Measurements from ENCODE around the gene IGSF23.
"Not testable (repeated sequence)": the region's sequence is repeated elsewhere in the genome, so short reads cannot be mapped to it uniquely, and the experiment has no call there.

IGSF23 gene

GRCh38 chr19:44683434-44684210 lies 70.3 kb downstream of the IGSF23 start:
- TF ChIP-seq, protein P1, sequence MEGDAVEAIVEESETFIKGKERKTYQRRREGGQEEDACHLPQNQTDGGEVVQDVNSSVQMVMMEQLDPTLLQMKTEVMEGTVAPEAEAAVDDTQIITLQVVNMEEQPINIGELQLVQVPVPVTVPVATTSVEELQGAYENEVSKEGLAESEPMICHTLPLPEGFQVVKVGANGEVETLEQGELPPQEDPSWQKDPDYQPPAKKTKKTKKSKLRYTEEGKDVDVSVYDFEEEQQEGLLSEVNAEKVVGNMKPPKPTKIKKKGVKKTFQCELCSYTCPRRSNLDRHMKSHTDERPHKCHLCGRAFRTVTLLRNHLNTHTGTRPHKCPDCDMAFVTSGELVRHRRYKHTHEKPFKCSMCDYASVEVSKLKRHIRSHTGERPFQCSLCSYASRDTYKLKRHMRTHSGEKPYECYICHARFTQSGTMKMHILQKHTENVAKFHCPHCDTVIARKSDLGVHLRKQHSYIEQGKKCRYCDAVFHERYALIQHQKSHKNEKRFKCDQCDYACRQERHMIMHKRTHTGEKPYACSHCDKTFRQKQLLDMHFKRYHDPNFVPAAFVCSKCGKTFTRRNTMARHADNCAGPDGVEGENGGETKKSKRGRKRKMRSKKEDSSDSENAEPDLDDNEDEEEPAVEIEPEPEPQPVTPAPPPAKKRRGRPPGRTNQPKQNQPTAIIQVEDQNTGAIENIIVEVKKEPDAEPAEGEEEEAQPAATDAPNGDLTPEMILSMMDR (conservative IDR thresholded peaks at IDR 0.05) = no peak
- H3K27ac ChIP-seq = peak overlapping the region; percentile 2; the same call in 1 of the 2 replicates

- not testable (repeated sequence) for H3K27ac ChIP-seq
These were observed 71.0 kb downstream of the IGSF23 start for GRCh38 chr19:44684396-44684795.

GRCh38 chr19:44684892-44685863 lies 71.8 kb downstream of the IGSF23 start:
- TF ChIP-seq, protein P1 (conservative IDR thresholded peaks at IDR 0.05) = no peak
- H3K27ac ChIP-seq = no peak overlapping the region

DNA sequence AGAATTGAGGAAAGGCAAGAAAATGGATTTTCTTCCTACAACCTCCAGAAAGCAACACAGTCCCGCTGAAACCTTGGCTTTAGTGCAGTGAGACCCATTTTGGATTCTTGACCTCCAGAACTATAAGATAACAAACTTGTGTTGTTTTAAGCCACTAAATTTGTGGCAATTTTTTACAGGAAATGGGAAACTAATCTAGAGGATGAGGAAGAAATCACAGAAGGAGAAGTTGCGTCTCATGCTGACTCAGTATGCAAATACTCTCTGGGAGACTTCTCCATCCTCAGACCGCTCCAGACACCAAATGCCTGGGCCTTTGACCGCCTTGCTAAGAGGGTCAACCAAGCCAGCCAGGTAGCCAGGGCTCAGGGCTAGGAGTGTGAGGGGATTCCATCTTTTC lies 72.5 kb downstream of the IGSF23 start:
- TF ChIP-seq, protein P1 (conservative IDR thresholded peaks at IDR 0.05) = no peak
- no peak overlapping the region for H3K27ac ChIP-seq
